HepG2 (cell line): ENCODE data around the gene ZMIZ1. TPM values are rescaled to one million over a fixed set of nuclear protein-coding genes. Genes with fewer than 3 reads are reported as not detected.

Experiments used
- CHD4 ChIP-seq: fragments of 200-600 bp; sonication (generic); IDR thresholded peaks from 2 replicates; pipeline ENCODE4 v1.7.0; 2017; ENCODE audit warnings: mild to moderate bottlenecking, low read length, borderline replicate concordance
- FOXA3 ChIP-seq: IDR thresholded peaks from 2 replicates; pipeline ENCODE4 v1.6.1; 2016; ENCODE audit warnings: missing genetic modification reagents, missing compliant biosample characterization
- GATA4 ChIP-seq: sonication (generic); IDR thresholded peaks from 2 replicates; pipeline ENCODE4 v1.6.1; 2016; ENCODE audit warnings: antibody characterized with exemption, low read depth, borderline replicate concordance
- KLF11 ChIP-seq: IDR thresholded peaks from 2 replicates; pipeline ENCODE4 v1.6.1; 2016; ENCODE audit warnings: missing compliant biosample characterization
- KMT2B ChIP-seq: IDR thresholded peaks from 2 replicates; pipeline ENCODE4 v1.6.1; 2016; ENCODE audit warnings: missing genetic modification reagents, missing compliant biosample characterization
- NCOR1 ChIP-seq: fragments of 200-600 bp; sonication (generic); IDR thresholded peaks from 2 replicates; pipeline ENCODE4 v1.7.0; 2017; ENCODE audit warnings: antibody characterized with exemption, low read length, borderline replicate concordance
- PATZ1 ChIP-seq: sonication (generic); formaldehyde crosslinking; IDR thresholded peaks from 2 replicates; pipeline ENCODE4 v1.4.0; 2020; ENCODE audit warnings: missing genetic modification reagents
- PITX1 ChIP-seq: sonication (generic); formaldehyde crosslinking; IDR thresholded peaks from 2 replicates; pipeline ENCODE4 v1.5.1; 2020; ENCODE audit warnings: mild to moderate bottlenecking, missing genetic modification reagents
- RCOR2 ChIP-seq: IDR thresholded peaks from 2 replicates; pipeline ENCODE4 v1.6.1; 2016; ENCODE audit warnings: missing biosample characterization, missing genetic modification reagents
- SRF ChIP-seq: IDR thresholded peaks from 2 replicates; pipeline ENCODE4 v1.6.1; 2011; ENCODE audit warnings: mild to moderate bottlenecking, low read depth, low read length, moderate library complexity
- SRSF4 ChIP-seq: fragments of 200-400 bp; formaldehyde crosslinking; IDR thresholded peaks from one replicate; pipeline ENCODE4 v1.6.1; 2018; ENCODE audit warnings: mild to moderate bottlenecking, low read depth, low read length, moderate library complexity; ENCODE audit not compliant: poor library complexity, severe bottlenecking
- THRA ChIP-seq: sonication (generic); formaldehyde crosslinking; IDR thresholded peaks from 2 replicates; pipeline ENCODE4 v1.4.0; 2020; ENCODE audit warnings: missing genetic modification reagents, borderline replicate concordance
- ZBTB49 ChIP-seq: sonication (generic); formaldehyde crosslinking; IDR thresholded peaks from 2 replicates; pipeline ENCODE4 v1.4.0; 2020; ENCODE audit warnings: missing genetic modification reagents, borderline replicate concordance
- ZFP82 ChIP-seq: sonication (generic); formaldehyde crosslinking; IDR thresholded peaks from 2 replicates; pipeline ENCODE4 v1.5.1; 2020; ENCODE audit warnings: mild to moderate bottlenecking, missing genetic modification reagents, borderline replicate concordance
- ZNF430 ChIP-seq: sonication (generic); formaldehyde crosslinking; IDR thresholded peaks from 2 replicates; pipeline ENCODE4 v1.9.0; 2021; ENCODE audit warnings: mild to moderate bottlenecking, missing genetic modification reagents
- ZNF614 ChIP-seq: IDR thresholded peaks from 2 replicates; pipeline ENCODE4 v1.6.1; 2018; ENCODE audit warnings: missing biosample characterization, missing genetic modification reagents, inconsistent platforms, borderline replicate concordance
- polyA plus RNA-seq, 8 experiments: library from polyadenylated mRNA; depleted of rRNA in 3 of 8; stranded (reverse) in 7 of 8; unstranded in 1 of 8; fragments of >200 nt; fragmentation: Illumina TruSeq in 4 of 8; extraction: Trizol in 4 of 8; gene quantifications; 2 replicates each; pipeline versions ENCODE4 v1.2.1 to v1.2.3, GENCODE V29; 2011 to 2016; ENCODE audit warnings: low read depth in 4 of 8, missing spikeins in 1 of 8, mixed read lengths in 1 of 8; ENCODE audit not compliant: insufficient read depth in 1 of 8
- total RNA-seq, 5 experiments: library from RNA; depleted of rRNA; stranded (reverse); fragments of >200 nt; fragmentation: Illumina TruSeq; extraction: Trizol; gene quantifications; 2 replicates each; pipeline ENCODE4 v1.2.3, GENCODE V29; 2016; ENCODE audit warnings: low read depth in 1 of 5
- TF ChIP-seq, protein P1 (sequence below): sonication (generic); formaldehyde crosslinking; IDR thresholded peaks from 2 replicates; pipeline ENCODE4 v1.5.1; 2020; ENCODE audit warnings: mild to moderate bottlenecking, moderate library complexity, missing genetic modification reagents
- TF ChIP-seq, protein P2 (sequence below): sonication (generic); formaldehyde crosslinking; IDR thresholded peaks from 2 replicates; pipeline ENCODE4 v1.5.0; 2020; ENCODE audit warnings: mild to moderate bottlenecking, missing genetic modification reagents, borderline replicate concordance

ZMIZ1 gene
- total and polyA plus RNA-seq, 2 of the 13 experiments (the other 11 are each of a cell fraction or from before 2014, with no cell fraction given): 5.3 to 10.2 TPM

GRCh38 chr10:79059859-79060379 is 8.8 kb upstream of the ZMIZ1 start (continued):
- peak; percentile 96 for TF ChIP-seq CHD4
- TF ChIP-seq PITX1: peak; percentile 34; the same call in 1 of the 2 replicates
- no peak for TF ChIP-seq ZFP82 (CRISPR knock-in tag)
- TF ChIP-seq, protein P1, sequence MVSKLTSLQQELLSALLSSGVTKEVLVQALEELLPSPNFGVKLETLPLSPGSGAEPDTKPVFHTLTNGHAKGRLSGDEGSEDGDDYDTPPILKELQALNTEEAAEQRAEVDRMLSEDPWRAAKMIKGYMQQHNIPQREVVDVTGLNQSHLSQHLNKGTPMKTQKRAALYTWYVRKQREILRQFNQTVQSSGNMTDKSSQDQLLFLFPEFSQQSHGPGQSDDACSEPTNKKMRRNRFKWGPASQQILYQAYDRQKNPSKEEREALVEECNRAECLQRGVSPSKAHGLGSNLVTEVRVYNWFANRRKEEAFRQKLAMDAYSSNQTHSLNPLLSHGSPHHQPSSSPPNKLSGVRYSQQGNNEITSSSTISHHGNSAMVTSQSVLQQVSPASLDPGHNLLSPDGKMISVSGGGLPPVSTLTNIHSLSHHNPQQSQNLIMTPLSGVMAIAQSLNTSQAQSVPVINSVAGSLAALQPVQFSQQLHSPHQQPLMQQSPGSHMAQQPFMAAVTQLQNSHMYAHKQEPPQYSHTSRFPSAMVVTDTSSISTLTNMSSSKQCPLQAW (CRISPR knock-in tag): peak; percentile 89
- TF ChIP-seq RCOR2 (CRISPR knock-in tag): peak; percentile 95
- TF ChIP-seq SRF: no peak
- no peak for TF ChIP-seq KMT2B
- TF ChIP-seq ZNF430 (CRISPR knock-in tag): no peak
- TF ChIP-seq SRSF4: no peak
- 0 out of 2 replicates have a peak, but pooled peaks have one; percentile 12 for TF ChIP-seq ZNF614 (CRISPR knock-in tag)
- no peak for TF ChIP-seq NCOR1
- no peak for TF ChIP-seq ZBTB49 (CRISPR knock-in tag)
- 0 out of 2 replicates have a peak, but pooled peaks have one; percentile 43 for TF ChIP-seq KLF11
- TF ChIP-seq PATZ1 (CRISPR knock-in tag): peak; percentile 92
- no peak for TF ChIP-seq THRA
- peak; percentile 35; the same call in 1 of the 2 replicates for TF ChIP-seq GATA4
- peak; percentile 70 for TF ChIP-seq FOXA3 (CRISPR knock-in tag)
- TF ChIP-seq, protein P2, sequence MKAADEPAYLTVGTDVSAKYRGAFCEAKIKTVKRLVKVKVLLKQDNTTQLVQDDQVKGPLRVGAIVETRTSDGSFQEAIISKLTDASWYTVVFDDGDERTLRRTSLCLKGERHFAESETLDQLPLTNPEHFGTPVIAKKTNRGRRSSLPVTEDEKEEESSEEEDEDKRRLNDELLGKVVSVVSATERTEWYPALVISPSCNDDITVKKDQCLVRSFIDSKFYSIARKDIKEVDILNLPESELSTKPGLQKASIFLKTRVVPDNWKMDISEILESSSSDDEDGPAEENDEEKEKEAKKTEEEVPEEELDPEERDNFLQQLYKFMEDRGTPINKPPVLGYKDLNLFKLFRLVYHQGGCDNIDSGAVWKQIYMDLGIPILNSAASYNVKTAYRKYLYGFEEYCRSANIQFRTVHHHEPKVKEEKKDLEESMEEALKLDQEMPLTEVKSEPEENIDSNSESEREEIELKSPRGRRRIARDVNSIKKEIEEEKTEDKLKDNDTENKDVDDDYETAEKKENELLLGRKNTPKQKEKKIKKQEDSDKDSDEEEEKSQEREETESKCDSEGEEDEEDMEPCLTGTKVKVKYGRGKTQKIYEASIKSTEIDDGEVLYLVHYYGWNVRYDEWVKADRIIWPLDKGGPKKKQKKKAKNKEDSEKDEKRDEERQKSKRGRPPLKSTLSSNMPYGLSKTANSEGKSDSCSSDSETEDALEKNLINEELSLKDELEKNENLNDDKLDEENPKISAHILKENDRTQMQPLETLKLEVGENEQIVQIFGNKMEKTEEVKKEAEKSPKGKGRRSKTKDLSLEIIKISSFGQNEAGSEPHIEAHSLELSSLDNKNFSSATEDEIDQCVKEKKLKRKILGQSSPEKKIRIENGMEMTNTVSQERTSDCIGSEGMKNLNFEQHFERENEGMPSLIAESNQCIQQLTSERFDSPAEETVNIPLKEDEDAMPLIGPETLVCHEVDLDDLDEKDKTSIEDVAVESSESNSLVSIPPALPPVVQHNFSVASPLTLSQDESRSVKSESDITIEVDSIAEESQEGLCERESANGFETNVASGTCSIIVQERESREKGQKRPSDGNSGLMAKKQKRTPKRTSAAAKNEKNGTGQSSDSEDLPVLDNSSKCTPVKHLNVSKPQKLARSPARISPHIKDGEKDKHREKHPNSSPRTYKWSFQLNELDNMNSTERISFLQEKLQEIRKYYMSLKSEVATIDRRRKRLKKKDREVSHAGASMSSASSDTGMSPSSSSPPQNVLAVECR (CRISPR knock-in tag): 0 out of 2 replicates have a peak, but pooled peaks have one; percentile 25
